ENCODE data around the gene ASPG.

The ASPG gene

GRCh38 chr14:104054222-104054905 lies 31.1 kb upstream of the ASPG start:
- in situ Hi-C loops (cut with MboI; ENCODE audit: low sequenced_read_pairs, unreplicated experiment): no loop called here
- no peak for TF ChIP-seq CTCF (IDR thresholded peaks at IDR 0.05; ENCODE audit: borderline replicate concordance, control extremely low read depth, extremely low read depth, insufficient read depth, missing control alignments)
- no peak for DNase-seq (ENCODE audit: low spot score)

- in situ Hi-C loops (cut with MboI; ENCODE audit: low sequenced_read_pairs, unreplicated experiment): no loop called here
These were observed 23.2 kb upstream of the ASPG start for GRCh38 chr14:104062281-104062680.

GRCh38 chr14:104064003-104064402 lies 21.5 kb upstream of the ASPG start:
- in situ Hi-C loops (cut with MboI; ENCODE audit: low sequenced_read_pairs, unreplicated experiment): no loop called here

More at GRCh38 chr14:104062281-104062680, 23.2 kb upstream of the ASPG start:
- no peak for DNase-seq (ENCODE audit: low spot score)
- TF ChIP-seq CTCF (IDR thresholded peaks at IDR 0.05; ENCODE audit: borderline replicate concordance, control extremely low read depth, extremely low read depth, insufficient read depth, missing control alignments): no peak

DNA sequence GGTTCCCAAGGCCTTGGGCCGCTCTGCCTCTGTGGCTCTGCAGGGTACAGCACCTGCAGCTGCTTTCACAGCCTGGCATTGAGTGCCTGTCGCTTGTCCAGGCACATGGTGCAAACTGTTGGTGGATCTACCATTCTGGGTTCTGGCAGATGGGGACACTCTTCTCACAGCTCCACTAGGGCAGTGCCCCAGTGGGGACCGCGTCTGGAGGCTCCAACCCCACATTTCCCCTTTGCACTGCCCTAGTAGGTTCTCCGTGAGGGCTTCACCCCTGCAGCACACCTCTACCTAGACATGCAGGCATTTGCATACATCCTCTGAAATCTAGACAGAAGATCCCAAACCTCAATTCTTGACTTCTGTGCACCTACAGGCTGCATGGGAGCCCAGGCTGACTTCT lies 19.2 kb upstream of the ASPG start:
- DNase-seq (ENCODE audit: low spot score): no peak
- in situ Hi-C loops (cut with MboI; ENCODE audit: low sequenced_read_pairs, unreplicated experiment): no loop called here
- no peak for TF ChIP-seq CTCF (IDR thresholded peaks at IDR 0.05; ENCODE audit: borderline replicate concordance, control extremely low read depth, extremely low read depth, insufficient read depth, missing control alignments)

More at GRCh38 chr14:104064003-104064402, 21.5 kb upstream of the ASPG start:
- TF ChIP-seq CTCF (IDR thresholded peaks at IDR 0.05; ENCODE audit: borderline replicate concordance, control extremely low read depth, extremely low read depth, insufficient read depth, missing control alignments): no peak
- no peak for DNase-seq (ENCODE audit: low spot score)

GRCh38 chr14:104066719-104067295 lies 18.7 kb upstream of the ASPG start:
- in situ Hi-C loops (cut with MboI; ENCODE audit: low sequenced_read_pairs, unreplicated experiment): no loop called here
- DNase-seq (ENCODE audit: low spot score): no peak
- no peak for TF ChIP-seq CTCF (IDR thresholded peaks at IDR 0.05; ENCODE audit: borderline replicate concordance, control extremely low read depth, extremely low read depth, insufficient read depth, missing control alignments)

GRCh38 chr14:104069541-104069940 lies 16.0 kb upstream of the ASPG start:
- DNase-seq (ENCODE audit: low spot score): no peak
- TF ChIP-seq CTCF (IDR thresholded peaks at IDR 0.05; ENCODE audit: borderline replicate concordance, control extremely low read depth, extremely low read depth, insufficient read depth, missing control alignments): no peak
- in situ Hi-C loops (cut with MboI; ENCODE audit: low sequenced_read_pairs, unreplicated experiment): no loop called here
